Gastroesophageal sphincter (tissue), 3 donors: ENCODE results near the gene LSAMP.

Source experiments
- CTCF ChIP-seq, 4 experiments: fragments of 200-600 bp in 2 of 4; fragments of 450-650 bp in 2 of 4; sonication (generic) in 1 of 4; IDR thresholded peaks; one replicate each; pipeline ENCODE4 v1.5.1; 2017 to 2019; ENCODE audit warnings: antibody characterized with exemption in 4 of 4, mild to moderate bottlenecking in 2 of 4, moderate library complexity in 2 of 4
- POLR2A ChIP-seq, 2 donors: fragments of 450-650 bp; IDR thresholded peaks; one replicate each; pipeline ENCODE4 v1.6.1; 2017; ENCODE audit warnings: antibody characterized with exemption in 2 of 2, mild to moderate bottlenecking in 2 of 2, moderate library complexity in 1 of 2

- TF ChIP-seq CTCF (IDR thresholded peaks at IDR 0.05) (no peak), POLR2A (IDR thresholded peaks at IDR 0.05) (no peak)
Observed at GRCh38 chr3:116064646-116065045, 380.6 kb downstream of the LSAMP start.
